NCI-H2196 treated with DMSO at 0.1 percent for 48 hours (cell line): ENCODE data around the gene CORO6.
A peak's percentile ranks its signal among the peaks of the same experiment; 100 is the strongest.

Experiments used
- DNase-seq: peaks from one replicate; lab custom pipeline; 2025; ENCODE audit not compliant: unreplicated experiment; lab: John Stamatoyannopoulos, UW

Gene CORO6

DNA sequence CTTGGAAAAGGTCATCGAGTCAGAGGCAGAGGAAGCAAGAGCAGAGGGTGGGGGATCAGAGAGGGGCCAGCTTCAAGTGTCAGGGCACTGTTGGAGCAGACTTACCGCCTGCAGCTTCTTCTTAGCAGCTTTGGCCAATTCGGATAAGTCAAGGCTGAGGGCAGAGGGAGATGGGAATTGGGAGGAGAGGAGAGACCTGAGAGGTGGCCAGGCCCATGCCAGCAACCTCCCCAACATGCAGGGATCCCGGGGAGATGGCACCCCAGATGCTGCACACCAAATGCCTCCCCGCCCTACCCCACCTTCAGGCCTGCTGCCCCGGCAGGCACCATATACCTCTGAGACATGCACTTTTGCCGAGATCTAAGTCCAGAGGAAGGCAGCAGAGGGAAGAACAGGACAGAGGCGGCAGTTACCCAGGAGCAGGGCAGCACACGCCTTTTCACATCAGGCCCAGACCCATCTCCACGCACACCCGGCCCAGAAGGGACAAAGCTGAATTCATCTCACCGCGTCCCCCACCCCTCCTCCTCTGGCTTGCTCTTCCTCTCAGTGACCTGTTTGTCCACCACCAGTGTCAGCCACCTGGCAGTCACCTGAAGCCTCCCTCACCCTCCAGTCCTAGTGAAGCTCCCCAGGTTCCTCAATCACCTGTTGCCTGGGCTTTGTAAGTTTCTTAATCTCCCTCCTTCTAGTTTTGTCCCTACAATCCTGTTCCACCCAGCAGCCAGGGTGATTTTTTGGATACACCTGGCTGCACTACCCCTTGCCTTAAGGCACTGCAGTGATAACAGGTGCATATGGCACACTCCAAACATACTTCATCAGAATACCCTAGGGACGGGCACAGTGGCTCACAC, 43.9 kb downstream of the CORO6 start:
- no peak for DNase-seq

DNA sequence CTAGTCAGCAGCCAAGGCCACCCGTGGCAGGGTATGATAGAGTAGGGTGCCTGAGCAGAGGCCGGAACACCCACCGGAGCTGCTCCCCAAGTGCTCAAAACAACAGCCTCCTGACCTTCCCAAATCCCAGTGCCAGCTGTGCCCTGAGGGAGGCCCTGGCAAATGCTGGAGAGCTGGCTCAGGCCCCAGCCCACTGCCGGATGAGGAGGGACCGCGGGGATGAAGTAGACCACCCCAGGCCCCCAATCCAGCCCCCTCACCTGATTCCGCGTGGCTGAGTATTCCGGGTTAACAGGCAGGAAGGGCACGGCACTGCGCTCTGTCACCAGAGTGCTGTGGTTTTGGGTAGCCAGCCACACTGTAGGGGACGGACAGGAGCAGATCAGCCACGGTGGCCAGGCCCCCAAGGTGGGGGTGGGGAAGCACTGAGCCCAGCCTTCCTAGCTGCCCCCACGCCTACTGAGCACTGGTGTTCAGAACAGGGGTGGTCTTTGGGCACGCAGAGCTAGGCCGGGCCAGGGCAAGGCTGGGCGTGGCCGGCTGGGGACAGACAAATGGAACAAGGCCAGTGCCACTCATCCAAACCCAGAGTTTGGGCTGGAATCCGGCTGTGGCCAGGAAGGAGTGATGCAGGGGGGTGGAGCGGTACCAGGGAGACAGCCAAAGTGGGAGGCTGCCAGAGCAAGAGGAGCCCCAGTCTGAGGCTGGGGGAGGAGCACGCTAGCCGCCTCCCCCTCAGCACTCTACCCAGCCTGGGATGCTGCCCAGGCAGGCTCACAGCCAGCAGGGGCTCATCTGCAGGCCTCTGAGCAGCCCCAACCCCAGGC, 45.1 kb downstream of the CORO6 start:
- DNase-seq = no peak

DNA sequence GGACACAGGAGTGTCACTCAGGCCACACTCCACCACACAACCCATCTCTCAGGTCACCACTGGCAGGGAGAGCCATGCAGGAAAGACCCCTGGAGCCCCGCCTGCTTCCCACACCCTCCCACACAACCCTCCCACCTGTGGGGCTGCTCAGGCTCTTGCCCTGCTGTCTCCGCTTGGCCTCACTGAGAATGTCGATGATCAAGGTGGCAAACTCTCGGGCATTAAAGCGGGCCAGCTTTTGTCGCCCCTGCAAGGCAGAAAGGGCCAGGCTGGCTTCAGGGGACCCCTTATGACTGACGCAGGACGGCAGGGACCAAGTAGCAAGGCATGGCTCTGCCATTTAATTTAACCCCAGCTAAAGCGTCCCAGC, 45.7 kb downstream of the CORO6 start:
- no peak for DNase-seq

DNA sequence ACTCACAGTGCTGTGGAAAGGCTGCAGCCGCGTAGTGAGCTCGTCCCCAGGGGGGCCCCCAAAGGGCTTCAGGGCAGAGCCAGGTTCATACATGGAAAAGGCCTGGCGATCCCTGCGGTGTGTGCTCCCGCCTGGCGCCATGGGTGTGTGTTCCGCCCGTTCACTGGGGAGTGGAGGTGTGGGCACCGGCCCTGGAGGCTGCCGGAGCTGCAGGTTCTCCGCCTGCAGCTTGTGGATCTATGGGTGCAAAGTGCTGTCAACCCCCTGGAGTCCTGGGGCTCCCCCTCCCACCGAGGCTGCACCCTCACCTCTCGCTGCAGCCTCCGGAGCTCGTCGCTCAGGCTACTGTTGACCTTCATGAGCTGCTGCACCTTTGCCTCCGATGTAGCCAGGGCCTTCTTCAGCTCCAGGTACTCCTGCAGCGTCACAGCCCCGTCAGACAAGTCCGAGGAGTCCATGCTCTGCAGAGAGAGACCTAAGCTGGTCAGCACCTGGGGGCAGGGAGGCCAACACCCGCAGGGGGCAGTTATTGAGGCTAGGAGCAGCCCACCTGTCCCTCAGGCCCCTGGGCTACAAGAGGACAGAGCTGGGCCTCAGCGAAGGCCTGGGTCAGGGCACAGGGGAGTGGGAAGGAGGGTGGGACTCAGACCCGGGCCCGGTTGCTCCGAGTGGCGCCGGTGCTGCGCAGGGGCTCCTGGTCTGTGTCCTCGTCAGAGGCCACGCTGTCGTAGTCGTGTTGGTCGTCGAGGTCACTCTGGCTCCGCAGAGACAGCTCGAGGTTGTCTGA, 46.3 kb downstream of the CORO6 start:
- DNase-seq = no peak

DNA sequence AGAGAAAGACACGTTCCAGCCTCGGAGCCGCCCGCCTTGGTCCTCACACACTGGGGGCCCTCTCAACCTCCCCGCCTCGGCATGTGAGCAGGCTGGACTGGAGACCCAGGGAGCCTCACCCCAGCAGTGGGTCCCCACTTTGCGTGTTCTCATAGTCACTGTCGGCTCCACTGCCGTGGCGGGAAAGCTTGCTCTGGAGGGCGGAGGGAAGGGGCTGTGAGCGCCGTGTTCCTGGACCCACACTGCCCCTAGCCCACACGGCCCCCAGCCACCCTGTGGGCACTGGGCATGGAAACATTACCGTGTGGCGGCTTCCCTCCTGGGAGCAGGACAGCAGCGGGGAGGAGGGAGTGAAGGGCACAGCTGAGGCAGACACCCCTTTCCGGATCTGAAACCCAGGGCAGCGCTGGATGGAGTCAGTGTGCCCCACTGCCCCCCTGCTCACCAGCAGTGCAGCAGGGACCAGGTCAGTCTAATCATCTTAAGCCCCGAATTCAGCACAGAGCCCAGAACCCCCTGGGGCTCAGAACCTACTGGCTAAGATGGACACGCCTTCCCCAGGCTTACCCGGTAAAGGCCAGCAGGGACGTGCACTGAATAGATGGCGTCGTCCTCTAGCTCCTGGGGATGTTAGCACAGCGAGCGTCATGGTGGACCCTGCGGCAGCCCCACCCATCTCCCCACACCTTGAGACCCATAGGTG, 47.0 kb downstream of the CORO6 start:
- no peak for DNase-seq

DNA sequence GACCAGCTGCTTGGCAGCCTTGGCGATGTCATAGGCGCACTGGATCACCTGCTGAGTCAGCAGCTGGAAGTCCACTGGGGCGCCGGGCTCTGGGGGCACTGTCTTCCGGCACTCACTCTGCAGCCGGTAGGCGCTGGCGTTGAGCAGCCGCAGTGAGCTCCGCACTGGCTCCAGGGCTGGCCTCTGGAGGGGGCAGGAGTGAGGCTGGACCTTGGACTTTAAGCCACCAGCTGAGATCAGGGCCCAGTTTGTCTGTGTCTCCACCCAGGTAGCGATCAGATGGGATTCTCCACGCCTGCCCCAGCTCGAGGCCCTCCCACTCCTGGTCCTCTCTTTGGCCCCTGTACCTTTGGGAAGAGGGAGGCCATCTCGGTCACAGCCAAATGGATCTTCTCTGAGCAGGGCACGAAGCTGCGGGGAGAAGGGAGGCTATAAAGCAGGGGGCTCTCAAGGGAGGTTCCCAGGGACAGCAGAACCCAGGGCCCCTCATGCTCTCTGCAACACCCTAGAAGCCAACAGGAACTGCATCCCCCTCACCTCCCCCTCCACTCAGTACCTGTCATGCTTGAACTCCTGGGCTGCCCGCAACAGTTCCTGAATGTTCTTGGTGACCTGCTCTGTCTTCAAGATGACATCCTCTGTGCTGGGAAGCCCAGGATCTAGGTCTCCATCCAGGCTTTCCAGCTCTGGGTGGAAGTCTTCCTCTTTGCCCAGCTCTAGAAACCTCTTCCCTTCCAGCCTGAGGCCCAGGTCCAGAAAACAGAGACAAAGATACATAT, 47.8 kb downstream of the CORO6 start:
- DNase-seq = no peak

DNA sequence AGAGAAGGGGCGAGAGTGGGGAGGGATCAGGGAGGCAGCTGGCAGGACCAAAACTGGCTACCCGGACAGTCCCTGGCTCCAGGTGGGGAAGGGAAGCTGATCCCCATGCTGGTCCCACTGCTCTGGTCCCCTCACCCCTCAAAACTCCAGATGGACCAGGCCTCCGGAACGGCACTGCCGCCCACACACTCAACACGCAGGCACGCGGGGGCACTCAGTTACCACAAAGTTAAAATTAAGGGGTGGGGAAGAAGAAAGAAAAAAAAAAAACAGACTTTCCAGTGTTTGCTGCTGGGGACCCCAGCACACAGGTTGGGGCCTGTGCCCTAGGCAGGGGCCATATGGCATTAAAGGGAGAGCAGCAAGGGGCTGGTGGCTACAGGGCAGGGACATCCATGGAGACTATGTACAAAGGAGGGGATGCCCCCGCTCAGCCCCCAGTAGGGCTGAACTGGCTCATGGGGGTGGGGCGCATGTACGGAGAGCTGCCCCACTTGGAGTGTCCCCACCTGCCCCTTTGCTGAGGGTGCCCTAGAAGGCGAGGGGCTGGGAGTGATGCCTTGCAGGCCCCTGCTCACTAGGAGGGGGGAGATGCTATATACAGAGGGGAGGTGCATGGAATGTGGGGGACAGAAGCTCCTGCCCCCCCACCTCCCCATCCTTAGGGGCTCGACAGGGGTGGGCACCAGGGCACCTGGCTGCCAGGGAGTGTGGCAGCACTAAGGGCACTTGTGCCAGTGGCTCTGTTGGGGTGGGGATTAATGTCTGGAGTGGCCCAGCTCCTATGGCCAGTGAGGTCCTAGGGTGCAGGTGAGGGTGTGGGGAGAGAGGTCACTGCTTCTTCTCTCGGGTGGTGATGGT, 48.6 kb downstream of the CORO6 start:
- no peak for DNase-seq

DNA sequence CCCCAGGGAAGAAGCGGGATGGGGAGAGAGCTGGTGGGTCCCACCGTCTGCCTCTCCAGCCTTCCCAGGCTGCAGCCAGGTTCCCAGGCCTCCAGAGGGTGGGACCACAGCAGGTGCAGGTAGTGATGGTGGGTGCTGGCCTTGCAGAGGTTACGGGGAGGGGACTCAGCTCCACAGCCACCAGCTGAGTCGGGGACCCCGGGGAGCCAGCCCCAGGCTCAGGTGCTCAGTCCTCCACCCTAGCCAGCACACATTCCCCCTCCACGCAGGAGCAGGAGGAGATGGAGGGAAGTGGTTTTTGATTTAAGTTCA, 49.2 kb downstream of the CORO6 start:
- DNase-seq = no peak

DNA sequence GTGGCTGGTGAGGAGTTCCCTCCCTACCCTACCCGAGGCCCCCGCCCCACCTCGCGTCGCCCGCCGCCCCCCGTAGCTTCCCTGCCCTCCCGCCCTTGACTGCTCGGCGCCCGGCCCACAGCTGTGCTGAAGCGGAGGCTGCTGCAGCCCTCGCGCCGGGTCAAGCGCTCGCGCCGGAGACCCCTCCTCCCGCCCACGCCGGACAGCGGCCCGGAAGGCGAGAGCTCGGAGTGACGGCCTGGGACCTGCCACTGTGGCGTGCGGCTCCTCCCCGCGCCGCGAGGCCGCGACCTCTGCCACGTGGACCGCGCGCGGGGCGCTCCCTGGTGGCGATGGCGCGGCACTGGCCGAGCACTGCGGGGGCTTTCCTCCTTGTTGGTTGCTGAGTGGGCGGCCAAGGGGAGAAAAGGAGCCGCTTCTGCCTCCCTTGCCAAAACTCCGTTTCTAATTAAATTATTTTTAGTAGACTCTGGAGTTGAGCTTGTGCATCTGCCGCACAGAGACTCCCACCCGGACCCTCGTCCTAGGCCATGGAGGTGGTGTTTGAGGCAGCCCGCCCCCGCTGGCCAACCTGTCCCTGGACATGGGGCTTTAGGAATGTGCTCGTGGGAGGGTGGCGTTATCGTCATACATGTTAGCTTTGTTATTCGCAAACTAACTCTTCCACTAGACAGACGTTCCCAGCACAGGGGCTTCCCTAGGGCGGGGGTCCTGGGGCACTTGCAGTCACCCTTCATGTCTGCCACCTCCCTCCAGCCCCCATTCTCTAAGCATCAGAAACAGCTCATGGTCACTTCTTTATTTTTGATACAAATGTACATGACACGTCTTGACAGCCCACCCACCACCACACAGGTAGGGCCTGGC, 49.8 kb downstream of the CORO6 start:
- DNase-seq = no peak

DNA sequence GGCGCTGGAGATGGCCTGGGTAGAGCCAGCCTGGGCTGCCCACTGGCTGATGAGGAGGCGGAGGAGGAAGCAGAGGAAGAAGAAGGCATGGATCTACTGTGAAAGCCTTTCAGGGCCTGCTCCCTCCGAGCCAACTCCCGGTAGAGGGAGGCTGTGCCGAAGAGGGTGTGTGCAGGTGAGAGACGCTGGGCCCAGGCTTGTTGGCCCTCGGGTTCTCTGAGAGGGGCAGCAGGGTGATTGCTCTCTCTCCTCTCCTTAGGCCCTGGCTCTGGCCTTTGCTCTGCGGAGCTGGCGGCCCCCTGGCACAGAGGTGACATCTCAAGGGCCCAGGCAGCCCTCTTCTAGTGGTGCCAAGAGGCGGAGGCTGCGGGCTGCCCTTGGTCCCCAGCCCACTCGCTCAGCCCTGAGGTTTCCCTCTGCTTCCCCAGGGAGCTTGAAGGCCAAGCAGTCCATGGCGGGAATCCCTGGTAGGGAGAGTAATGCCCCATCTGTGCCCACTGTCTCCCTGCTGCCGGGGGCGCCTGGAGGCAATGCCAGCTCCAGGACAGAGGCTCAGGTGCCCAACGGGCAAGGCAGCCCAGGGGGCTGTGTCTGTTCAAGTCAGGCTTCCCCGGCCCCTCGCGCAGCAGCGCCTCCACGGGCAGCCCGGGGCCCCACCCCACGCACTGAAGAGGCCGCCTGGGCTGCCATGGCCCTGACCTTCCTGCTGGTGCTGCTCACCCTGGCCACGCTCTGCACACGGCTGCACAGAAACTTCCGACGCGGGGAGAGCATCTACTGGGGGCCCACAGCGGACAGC, 50.6 kb downstream of the CORO6 start:
- no peak for DNase-seq

DNA sequence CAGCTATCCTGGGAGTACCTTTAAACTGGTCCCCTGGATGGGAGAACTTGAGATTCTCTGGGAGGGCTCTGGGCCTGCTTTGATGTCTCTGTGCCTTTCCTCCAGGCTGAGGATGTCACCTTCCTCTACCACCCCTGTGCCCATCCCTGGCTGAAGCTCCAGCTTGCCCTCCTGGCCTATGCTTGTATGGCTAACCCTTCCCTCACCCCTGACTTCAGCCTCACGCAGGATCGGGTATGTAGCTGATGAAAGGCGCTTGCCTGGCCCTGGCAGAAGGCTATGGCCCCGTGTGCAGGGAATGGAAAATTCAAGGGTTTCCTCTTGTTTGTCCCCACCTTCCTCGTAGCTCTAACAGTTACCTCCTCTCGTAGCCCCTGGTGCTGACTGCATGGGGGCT, 51.2 kb downstream of the CORO6 start:
- DNase-seq = no peak

DNA sequence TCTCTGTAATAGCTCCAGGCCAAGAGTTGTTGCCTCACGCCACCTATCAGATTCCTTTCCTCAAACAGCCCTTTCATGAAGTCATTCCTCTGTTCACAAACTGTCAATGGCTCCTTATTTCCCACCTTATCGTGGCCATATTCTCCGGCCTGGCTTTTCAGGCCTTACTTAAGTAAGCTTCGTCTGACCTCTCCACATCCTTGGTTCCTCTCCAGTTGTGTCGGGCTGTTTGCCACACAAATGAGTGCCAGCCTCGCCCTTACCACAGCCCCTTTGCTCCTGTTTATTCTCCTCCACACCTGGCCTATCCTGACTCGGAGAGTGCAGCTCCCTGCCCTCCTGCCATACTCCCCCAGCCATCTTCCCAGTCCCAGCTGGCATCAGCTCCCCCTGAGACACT, 52.2 kb downstream of the CORO6 start:
- no peak for DNase-seq

DNA sequence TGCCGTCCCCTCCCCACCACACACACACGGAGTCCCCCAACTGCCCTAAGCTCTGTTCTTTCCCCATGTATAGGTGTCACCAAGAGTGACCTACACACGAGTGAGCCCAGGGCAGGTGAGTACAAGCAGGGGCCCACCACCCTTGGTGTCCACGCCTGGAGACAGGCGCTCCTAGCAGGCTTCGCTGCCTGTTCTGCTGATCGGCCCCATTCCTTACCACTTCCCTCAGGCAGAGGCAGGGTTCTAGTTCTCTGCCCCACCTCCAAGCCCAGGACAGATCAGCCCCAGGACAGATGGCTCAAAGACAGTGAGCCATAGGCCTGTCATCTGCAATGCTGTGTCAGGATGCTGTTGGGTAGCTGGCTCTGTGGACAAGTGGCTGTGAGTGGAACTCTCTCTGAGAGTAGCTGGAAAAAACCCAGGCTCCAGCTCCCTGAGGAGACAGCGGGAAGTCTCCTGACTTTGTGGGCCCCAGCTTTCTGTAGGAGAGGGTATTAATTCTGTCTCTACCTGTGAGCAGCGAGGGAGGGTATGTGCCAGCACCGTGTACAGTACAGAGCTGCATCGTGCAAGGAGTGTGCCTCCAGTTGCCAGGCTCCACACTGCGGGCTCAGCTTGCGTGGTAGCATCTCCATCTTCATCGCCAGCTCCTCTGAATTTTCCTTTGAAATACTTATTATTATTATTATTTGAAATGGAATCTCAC, 53.3 kb downstream of the CORO6 start:
- DNase-seq = no peak

DNA sequence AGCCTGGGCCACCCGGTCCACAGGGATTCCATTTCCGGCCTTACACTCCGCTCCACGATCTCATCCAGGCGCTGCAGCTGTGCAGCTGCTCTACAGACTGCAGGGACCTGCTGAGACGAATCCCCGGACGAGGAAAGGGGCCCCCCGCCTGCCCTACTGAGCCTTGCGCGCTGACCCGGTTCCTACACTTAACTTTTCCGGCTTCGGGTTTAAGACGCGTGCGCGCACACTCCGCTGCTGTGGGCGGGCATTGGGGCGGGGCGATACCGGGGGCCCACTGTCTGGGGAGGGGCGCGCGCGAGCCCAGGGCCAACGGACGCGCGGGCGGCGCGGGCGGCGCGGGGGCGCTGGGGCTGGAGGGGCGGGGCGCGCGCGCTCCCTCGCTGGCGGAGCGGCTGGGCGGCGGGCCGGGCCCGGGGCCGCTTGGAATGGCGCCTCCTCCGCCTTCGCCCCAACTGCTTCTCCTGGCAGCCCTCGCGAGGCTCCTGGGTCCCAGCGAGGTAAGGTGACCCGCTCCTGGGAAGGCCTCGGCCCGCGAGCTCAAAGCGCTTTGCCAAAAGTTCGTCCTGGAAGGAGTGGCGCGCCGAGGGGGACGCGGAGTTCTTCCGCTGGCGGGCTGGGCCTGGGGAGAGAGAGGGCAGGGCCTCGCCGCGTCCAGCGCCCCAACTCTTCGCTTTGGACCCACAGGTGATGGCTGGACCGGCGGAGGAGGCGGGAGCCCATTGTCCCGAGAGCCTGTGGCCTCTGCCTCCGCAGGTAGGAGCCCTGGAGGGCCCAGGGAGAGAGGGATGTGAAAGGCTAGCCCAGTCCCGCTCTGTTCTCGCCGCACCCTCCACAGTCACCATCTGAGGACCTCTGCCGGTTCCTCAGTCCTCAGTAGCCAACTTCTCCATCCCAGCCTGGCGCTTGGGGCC, 54.1 kb downstream of the CORO6 start, which contains the start of gene TP53I13:
TSS of gene TP53I13 (plus strand) at position 371 of the 914 bp plus-strand sequence. CDS start at position 429, 58 bp downstream.
- peak; percentile 43 for DNase-seq

DNA sequence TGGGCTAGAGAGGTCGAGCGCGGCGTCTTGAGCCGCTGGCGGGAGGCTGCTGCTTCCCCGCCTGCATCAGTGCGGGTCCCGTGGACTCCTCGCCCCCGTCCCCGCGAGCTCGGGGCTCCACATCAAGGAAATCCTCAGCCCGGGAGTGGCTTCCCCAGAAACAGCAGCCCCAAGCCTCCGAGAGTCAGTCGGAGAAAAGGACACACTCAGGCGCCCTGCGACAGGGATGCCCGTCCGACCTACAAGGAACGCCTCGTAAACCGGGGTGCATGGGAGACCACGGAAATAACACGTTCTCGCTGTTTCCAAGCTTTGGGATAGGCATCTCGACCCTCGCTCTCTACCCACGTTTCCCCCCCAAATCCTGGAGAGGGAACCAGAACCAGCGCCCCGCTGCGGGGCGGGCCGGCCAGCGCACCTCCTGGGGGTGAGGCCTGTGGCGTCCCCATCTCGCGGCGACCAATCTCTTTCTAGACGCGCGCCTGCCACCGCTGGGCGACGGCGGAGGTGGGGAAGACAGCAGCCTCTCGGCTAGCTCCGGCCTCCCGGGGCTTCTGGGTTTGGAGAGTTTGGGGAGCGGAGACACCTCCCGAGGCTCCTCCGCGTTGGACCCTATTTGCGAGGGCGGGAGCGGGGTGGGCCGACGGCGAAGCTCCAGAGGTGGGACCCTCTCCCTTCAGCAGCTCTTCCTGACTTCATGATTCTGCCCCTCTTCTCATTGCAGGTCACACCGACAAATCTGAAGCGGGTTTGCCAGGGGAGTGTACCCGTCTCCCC, 55.0 kb downstream of the CORO6 start:
- DNase-seq = no peak
